ENCODE results near the gene REPIN1. TPM values are rescaled to one million over a fixed set of nuclear protein-coding genes. Genes with fewer than 3 reads are reported as not detected.

The REPIN1 gene
- total and polyA plus RNA-seq, 2 donors (not counting 1 experiment from before 2014, with no cell fraction given), result 165 to 190 TPM

DNA sequence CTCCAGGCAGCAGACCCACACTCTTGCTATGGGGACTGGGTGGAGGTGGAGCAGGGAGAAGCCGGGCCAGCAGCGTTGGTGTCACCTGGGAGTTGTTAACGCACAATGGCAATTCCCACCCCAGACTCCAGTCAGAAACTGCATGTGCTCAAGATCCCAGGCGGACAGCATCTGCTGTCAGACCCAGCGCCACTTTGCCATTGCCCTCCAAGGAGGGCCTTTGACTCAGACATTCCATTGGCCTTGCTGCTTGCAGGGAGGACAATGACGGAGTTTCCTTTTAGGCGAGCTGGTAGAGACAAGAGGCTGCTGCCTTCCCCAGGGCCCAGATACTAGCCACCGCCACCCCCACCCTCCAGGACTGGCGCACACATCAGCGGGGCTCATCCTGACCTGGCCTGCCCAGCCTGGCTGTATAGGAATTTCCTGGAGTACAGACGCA lies 45.0 kb downstream of the REPIN1 start:
- ChIA-PET CTCF (interaction anchor here (0.7 kb wide), 1 partner anchor 36 kb away, joined by 3 read pairs; no protein-coding TSS in a partner anchor), POLR2A (no interaction called here)
- peaks cover 6% of the 10 kb centered on the region for H3K79me2 ChIP-seq (ENCODE audit: control insufficient read depth, insufficient read depth, low read length)
- 96% methylated on average over 7 of the region's 11 CpGs for WGBS (ENCODE audit: insufficient coverage)
- Mint-ChIP-seq H3K4me3 (no peak overlapping the region), H3K9me3 (ENCODE audit: insufficient read depth) (no peaks in the 10 kb centered on the region), H3K27me3 (no peaks in the 10 kb centered on the region), H3K27ac (peak overlapping the region; percentile 27), H3K4me1 (peaks cover 23% of the 10 kb centered on the region)
- peaks cover 10 to 17% of the 10 kb centered on the region in 2 donors for H3K4me1 ChIP-seq (ENCODE audit: control insufficient read depth in 2 of 2, insufficient read depth in 2 of 2, low read length in 2 of 2)
- DNase-seq (no peak), ATAC-seq (ENCODE audit: low read depth) (no peak)
- intact Hi-C loops (cut with micrococcal nuclease), result no loop called here
- H3K9ac ChIP-seq (ENCODE audit: low read length), result no peak overlapping the region
- peaks cover 0 to 31% of the 10 kb centered on the region in 2 experiments for H3K36me3 ChIP-seq (replicated peaks in 1 of 2; ENCODE audit: control extremely low read depth in 1 of 2, control insufficient read depth in 1 of 2, extremely low read depth in 1 of 2, insufficient read depth in 2 of 2, low read length in 1 of 2)
- H4K20me1 ChIP-seq (ENCODE audit: control insufficient read depth, insufficient read depth, low read length, poor library complexity, severe bottlenecking), result no peaks in the 10 kb centered on the region
- no peaks in the 10 kb centered on the region for H3K27me3 ChIP-seq (replicated peaks in 1 of 4; ENCODE audit: control extremely low read depth in 1 of 4, control insufficient read depth in 3 of 4, insufficient read depth in 4 of 4, low read length in 3 of 4)
- no peak overlapping the region for H2AFZ ChIP-seq (ENCODE audit: insufficient read depth, low read depth, low read length, poor library complexity, severe bottlenecking)
- H3K4me3 ChIP-seq (ENCODE audit: control extremely low read depth in 1 of 5, extremely low read depth in 1 of 5, insufficient read depth in 1 of 5, low read depth in 2 of 5, low read length in 4 of 5), result no peak overlapping the region
- no peak overlapping the region for H3K27ac ChIP-seq (ENCODE audit: low read length in 2 of 2)
- no peaks in the 10 kb centered on the region for H3K9me3 ChIP-seq (ENCODE audit: control extremely low read depth in 1 of 3, control insufficient read depth in 2 of 3, insufficient read depth in 1 of 3, low read length in 2 of 3)
- H3K4me2 ChIP-seq (replicated peaks; ENCODE audit: low read depth, low read length, poor library complexity, severe bottlenecking), result no peak overlapping the region
- TF ChIP-seq, protein P1, sequence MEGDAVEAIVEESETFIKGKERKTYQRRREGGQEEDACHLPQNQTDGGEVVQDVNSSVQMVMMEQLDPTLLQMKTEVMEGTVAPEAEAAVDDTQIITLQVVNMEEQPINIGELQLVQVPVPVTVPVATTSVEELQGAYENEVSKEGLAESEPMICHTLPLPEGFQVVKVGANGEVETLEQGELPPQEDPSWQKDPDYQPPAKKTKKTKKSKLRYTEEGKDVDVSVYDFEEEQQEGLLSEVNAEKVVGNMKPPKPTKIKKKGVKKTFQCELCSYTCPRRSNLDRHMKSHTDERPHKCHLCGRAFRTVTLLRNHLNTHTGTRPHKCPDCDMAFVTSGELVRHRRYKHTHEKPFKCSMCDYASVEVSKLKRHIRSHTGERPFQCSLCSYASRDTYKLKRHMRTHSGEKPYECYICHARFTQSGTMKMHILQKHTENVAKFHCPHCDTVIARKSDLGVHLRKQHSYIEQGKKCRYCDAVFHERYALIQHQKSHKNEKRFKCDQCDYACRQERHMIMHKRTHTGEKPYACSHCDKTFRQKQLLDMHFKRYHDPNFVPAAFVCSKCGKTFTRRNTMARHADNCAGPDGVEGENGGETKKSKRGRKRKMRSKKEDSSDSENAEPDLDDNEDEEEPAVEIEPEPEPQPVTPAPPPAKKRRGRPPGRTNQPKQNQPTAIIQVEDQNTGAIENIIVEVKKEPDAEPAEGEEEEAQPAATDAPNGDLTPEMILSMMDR (IDR thresholded peaks at IDR 0.05), result no peak
- no peak for TF ChIP-seq EZH2 (IDR thresholded peaks at IDR 0.05; ENCODE audit: borderline replicate concordance, insufficient read depth, low read depth, low read length, poor library complexity, severe bottlenecking)

DNA sequence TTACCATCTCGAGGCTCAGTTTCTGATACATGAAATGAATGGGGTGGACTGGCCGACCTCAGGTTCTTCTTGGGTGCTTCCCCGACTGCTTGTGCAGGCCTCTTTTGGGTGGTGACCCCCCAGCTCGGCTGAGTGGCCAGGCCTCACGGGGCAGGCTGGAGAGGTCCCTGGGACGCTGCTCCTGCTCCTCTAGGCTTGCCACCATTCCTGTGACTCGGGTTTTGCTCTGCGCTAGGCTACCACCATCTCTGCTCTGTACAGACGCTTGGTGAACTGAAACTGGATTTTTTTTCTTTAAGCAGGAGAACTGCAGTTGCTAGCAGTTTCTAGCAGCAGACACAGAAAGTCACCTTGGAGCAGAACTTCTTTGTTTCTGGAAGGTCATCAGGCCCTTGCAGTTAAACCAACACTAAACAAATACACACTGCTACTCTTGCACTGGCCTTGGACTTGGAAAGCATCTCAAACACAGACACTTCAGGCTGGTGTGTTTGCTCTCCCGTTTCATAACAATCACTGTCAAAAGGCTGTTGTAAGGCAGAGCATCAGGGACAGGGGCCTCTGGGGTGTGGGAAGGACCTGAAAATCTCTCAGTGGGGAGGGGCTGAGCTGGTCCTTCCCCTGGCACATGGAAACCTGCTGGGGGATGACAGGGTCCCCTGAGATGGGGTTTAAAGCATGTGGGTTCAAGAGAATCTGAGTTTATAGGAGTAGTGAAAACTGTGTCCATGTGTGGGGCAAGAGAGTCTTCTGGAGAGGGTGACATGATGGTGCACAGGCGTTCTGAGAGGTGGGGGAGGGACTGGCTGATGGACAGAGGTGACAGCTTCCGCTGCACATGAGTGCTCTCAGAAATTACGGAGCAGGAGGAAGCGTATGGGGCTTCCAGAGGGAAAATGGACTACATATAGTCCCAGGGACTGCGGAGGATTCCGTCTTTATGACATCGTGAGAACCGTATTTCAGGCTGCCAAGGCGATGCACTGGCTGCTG lies 46.8 kb downstream of the REPIN1 start:
- Mint-ChIP-seq H3K4me3 (no peak overlapping the region), H3K27ac (peak overlapping the region; percentile 2), H3K27me3 (no peaks in the 10 kb centered on the region), H3K4me1 (peaks cover 11% of the 10 kb centered on the region), H3K9me3 (ENCODE audit: insufficient read depth) (no peaks in the 10 kb centered on the region)
- intact Hi-C loops (cut with micrococcal nuclease), result no loop called here
- H3K4me3 ChIP-seq (ENCODE audit: control extremely low read depth in 1 of 5, extremely low read depth in 1 of 5, insufficient read depth in 1 of 5, low read depth in 2 of 5, low read length in 4 of 5), result no peak overlapping the region
- CTCF ChIA-PET, result interaction anchor here (1.5 kb wide), 1 partner anchor 9 kb away, joined by 5 read pairs; no protein-coding TSS in a partner anchor
- no peaks in the 10 kb centered on the region for H3K9me3 ChIP-seq (ENCODE audit: control extremely low read depth in 1 of 3, control insufficient read depth in 2 of 3, insufficient read depth in 1 of 3, low read length in 2 of 3)
- no peak overlapping the region for H3K27ac ChIP-seq (ENCODE audit: low read length in 2 of 2)
- ATAC-seq (ENCODE audit: low read depth) (no peak), DNase-seq (no peak)
- no peak overlapping the region for H3K9ac ChIP-seq (ENCODE audit: low read length)
- WGBS (ENCODE audit: insufficient coverage), result 97% methylated on average over 18 of the region's 19 CpGs
- no peaks in the 10 kb centered on the region for H4K20me1 ChIP-seq (ENCODE audit: control insufficient read depth, insufficient read depth, low read length, poor library complexity, severe bottlenecking)
- H3K27me3 ChIP-seq (replicated peaks in 1 of 4; ENCODE audit: control extremely low read depth in 1 of 4, control insufficient read depth in 3 of 4, insufficient read depth in 4 of 4, low read length in 3 of 4), result no peaks in the 10 kb centered on the region
- H2AFZ ChIP-seq (ENCODE audit: insufficient read depth, low read depth, low read length, poor library complexity, severe bottlenecking), result no peak overlapping the region
- peaks cover 0 to 21% of the 10 kb centered on the region in 2 experiments for H3K36me3 ChIP-seq (replicated peaks in 1 of 2; ENCODE audit: control extremely low read depth in 1 of 2, control insufficient read depth in 1 of 2, extremely low read depth in 1 of 2, insufficient read depth in 2 of 2, low read length in 1 of 2)
- H3K4me2 ChIP-seq (replicated peaks; ENCODE audit: low read depth, low read length, poor library complexity, severe bottlenecking), result no peak overlapping the region
- no peaks in the 10 kb centered on the region for H3K79me2 ChIP-seq (ENCODE audit: control insufficient read depth, insufficient read depth, low read length)
- H3K4me1 ChIP-seq (ENCODE audit: control insufficient read depth in 2 of 2, insufficient read depth in 2 of 2, low read length in 2 of 2), result no peaks in the 10 kb centered on the region
- TF ChIP-seq, protein P1 (IDR thresholded peaks at IDR 0.05), result no peak
- TF ChIP-seq EZH2 (IDR thresholded peaks at IDR 0.05; ENCODE audit: borderline replicate concordance, insufficient read depth, low read depth, low read length, poor library complexity, severe bottlenecking), result no peak
- POLR2A ChIA-PET, result no interaction called here
